Endothelial cell of umbilical vein (primary cell): ENCODE results near the gene PLEKHG4B. TPM values are rescaled to one million over a fixed set of nuclear protein-coding genes. Genes with fewer than 3 reads are reported as not detected.

Source experiments
- BruUV-seq: library from RNA; stranded (reverse); fragments of 400-500 nt; replicated peaks from 2 replicates; lab custom pipeline; 2021; lab: Mats Ljungman, UMichigan
- CTCF ChIA-PET: fragments of 300-600, 350-600 bp; sonication (Branson Sonifier 250); formaldehyde crosslinking; loops from one replicate; lab custom pipeline; 2021; ENCODE audit warnings: antibody characterized with exemption, inconsistent platforms; lab: Charles Lee
- POLR2A ChIA-PET: fragments of 300-600, 350-600 bp; sonication (Branson Sonifier 250); formaldehyde crosslinking; loops from one replicate; lab custom pipeline; 2021; ENCODE audit warnings: antibody characterized with exemption, inconsistent platforms; lab: Charles Lee
- DNase-seq: peaks from one replicate; pipeline ENCODE4 v3.0.0-alpha.2; 2011; ENCODE audit warnings: low read depth, low spot score
- FAIRE-seq: peaks from 2 replicates; lab custom pipeline; 2011; peaks lifted over from hg19 to GRCh38; lab: Jason Lieb, UNC
- H2AFZ ChIP-seq: 2 replicates; pipeline ENCODE4 v1.6.0; 2012; ENCODE audit warnings: low read depth, low read length, control low read depth, inconsistent platforms
- H3K27ac ChIP-seq: 2 replicates; pipeline ENCODE4 v1.5.1; 2011; ENCODE audit warnings: low read depth, mild to moderate bottlenecking, control low read depth, low read length, moderate library complexity; ENCODE audit not compliant: insufficient read depth
- H3K27me3 ChIP-seq, 2 experiments: 2 replicates each; pipeline versions ENCODE4 v1.6.0 to v1.6.1; 2011; ENCODE audit warnings: low read length in 2 of 2, mixed read lengths in 1 of 2; ENCODE audit not compliant: control insufficient read depth in 2 of 2, insufficient read depth in 2 of 2
- H3K36me3 ChIP-seq, 2 experiments: 2 replicates in 1 of 2; 3 replicates in 1 of 2; pipeline ENCODE4 v1.5.1; 2011; ENCODE audit warnings: low read length in 2 of 2, mild to moderate bottlenecking in 1 of 2, moderate library complexity in 1 of 2; ENCODE audit not compliant: control insufficient read depth in 2 of 2, insufficient read depth in 2 of 2; ENCODE audit errors: extremely low read depth in 1 of 2
- H3K4me1 ChIP-seq: 3 replicates; pipeline ENCODE4 v1.5.1; 2011; ENCODE audit warnings: mild to moderate bottlenecking, low read length; ENCODE audit not compliant: control insufficient read depth, insufficient read depth; ENCODE audit errors: extremely low read depth
- H3K4me2 ChIP-seq: 2 replicates; pipeline ENCODE4 v1.6.1; 2011; ENCODE audit warnings: low read length, control low read depth, mixed read lengths; ENCODE audit not compliant: insufficient read depth
- H3K4me3 ChIP-seq, 3 experiments: fragments of 200-600 bp in 1 of 3; sonication (generic), shearing (Covaris generic) in 1 of 3; replicated peaks in 1 of 3; 2 replicates each; pipeline ENCODE4 v1.5.1; 2011 to 2016; ENCODE audit warnings: control low read depth in 3 of 3, low read length in 3 of 3, mild to moderate bottlenecking in 2 of 3, inconsistent platforms in 1 of 3, low read depth in 1 of 3, moderate library complexity in 1 of 3; ENCODE audit not compliant: insufficient read depth in 1 of 3
- H3K79me2 ChIP-seq: 2 replicates; pipeline ENCODE4 v1.6.0; 2012; ENCODE audit warnings: low read length, inconsistent platforms; ENCODE audit not compliant: control insufficient read depth, insufficient read depth
- H3K9ac ChIP-seq: replicated peaks from 2 replicates; pipeline ENCODE3; 2011; ENCODE audit warnings: low read length, control low read depth; ENCODE audit not compliant: insufficient read depth; ENCODE audit errors: extremely low read depth
- H3K9me1 ChIP-seq: replicated peaks from 3 replicates; pipeline ENCODE4 v1.6.0; 2011; ENCODE audit warnings: mild to moderate bottlenecking, low read length; ENCODE audit not compliant: control insufficient read depth, insufficient read depth; ENCODE audit errors: extremely low read depth
- H3K9me3 ChIP-seq: replicated peaks from 2 replicates; pipeline ENCODE4 v1.5.1; 2012; ENCODE audit warnings: low read length, inconsistent platforms; ENCODE audit not compliant: control insufficient read depth, insufficient read depth
- H4K20me1 ChIP-seq: replicated peaks from 2 replicates; pipeline ENCODE3; 2011; ENCODE audit warnings: mild to moderate bottlenecking, low read length; ENCODE audit not compliant: control insufficient read depth, insufficient read depth; ENCODE audit errors: extremely low read depth
- EZH2 ChIP-seq: IDR thresholded peaks from 2 replicates; pipeline ENCODE4 v1.6.1; 2012; ENCODE audit warnings: borderline replicate concordance, low read depth, mild to moderate bottlenecking, moderate library complexity, low read length, inconsistent platforms; ENCODE audit not compliant: severe bottlenecking
- FOS ChIP-seq: IDR thresholded peaks from 2 replicates; pipeline ENCODE4 v1.6.1; 2011; ENCODE audit warnings: mild to moderate bottlenecking, low read length, moderate library complexity, borderline replicate concordance; ENCODE audit not compliant: insufficient read depth
- GATA2 ChIP-seq: IDR thresholded peaks from 2 replicates; pipeline ENCODE4 v1.7.0; 2011; ENCODE audit warnings: low read depth, mild to moderate bottlenecking, moderate library complexity, mixed read lengths, low read length; ENCODE audit not compliant: insufficient read length, insufficient read depth
- JUN ChIP-seq: IDR thresholded peaks from 2 replicates; pipeline ENCODE4 v1.6.1; 2011; ENCODE audit warnings: borderline replicate concordance, low read depth; ENCODE audit not compliant: insufficient read length, insufficient read depth
- MYC ChIP-seq: IDR thresholded peaks from one replicate; pipeline ENCODE4 v1.6.1; 2011; ENCODE audit warnings: mild to moderate bottlenecking, low read depth, low read length
- POLR2A ChIP-seq: IDR thresholded peaks from 2 replicates; pipeline ENCODE4 v1.6.1; 2012; ENCODE audit warnings: low read depth, mild to moderate bottlenecking, control low read depth, low read length
- POLR2AphosphoS5 ChIP-seq: IDR thresholded peaks from 2 replicates; pipeline ENCODE4 v1.6.1; 2012; ENCODE audit warnings: low read depth, mild to moderate bottlenecking, control low read depth, low read length, moderate library complexity; ENCODE audit not compliant: insufficient read depth
- dilution Hi-C: fragments of 300-500 bp; cut with MboI; formaldehyde crosslinking; loops from one replicate; pipeline ENCODE4 v1.15.0; 2019; ENCODE audit warnings: low sequenced_read_pairs; ENCODE audit not compliant: extremely low pct_ligation_motif_present
- intact Hi-C: fragments of 100-400 bp; cut with micrococcal nuclease; formaldehyde crosslinking; loops from one replicate; pipeline ENCODE4 v1.10.0; 2022
- polyA plus RNA-seq, 4 experiments: library from polyadenylated mRNA; depleted of rRNA in 3 of 4; stranded (reverse) in 3 of 4; unstranded in 1 of 4; fragments of >200 nt; gene quantifications; 2 replicates each; pipeline versions ENCODE4 v1.2.1 to v1.2.3, GENCODE V29; 2011 to 2012; ENCODE audit warnings: missing spikeins in 1 of 4
- total RNA-seq: library from RNA; stranded (reverse); gene quantifications from 2 replicates; pipeline ENCODE4 v1.2.3, GENCODE V29; 2021
- TF ChIP-seq, protein P1 (sequence below), 2 donors: IDR thresholded peaks; 1 replicate in 1 of 2; 2 replicates in 1 of 2; pipeline ENCODE4 v1.5.1; 2011; ENCODE audit warnings: low read length in 2 of 2, mild to moderate bottlenecking in 2 of 2, moderate library complexity in 2 of 2, control low read depth in 1 of 2, inconsistent platforms in 1 of 2, low read depth in 1 of 2; ENCODE audit not compliant: insufficient read depth in 1 of 2; ENCODE audit errors: extremely low read depth in 1 of 2
- TF ChIP-seq, protein P2 (sequence below): IDR thresholded peaks from 2 replicates; pipeline ENCODE4 v1.6.1; 2011; ENCODE audit not compliant: insufficient read depth, insufficient read length

The PLEKHG4B gene
- total and polyA plus RNA-seq, 2 donors (not counting 3 experiments of a cell fraction or from before 2014, with no cell fraction given): not detected

DNA sequence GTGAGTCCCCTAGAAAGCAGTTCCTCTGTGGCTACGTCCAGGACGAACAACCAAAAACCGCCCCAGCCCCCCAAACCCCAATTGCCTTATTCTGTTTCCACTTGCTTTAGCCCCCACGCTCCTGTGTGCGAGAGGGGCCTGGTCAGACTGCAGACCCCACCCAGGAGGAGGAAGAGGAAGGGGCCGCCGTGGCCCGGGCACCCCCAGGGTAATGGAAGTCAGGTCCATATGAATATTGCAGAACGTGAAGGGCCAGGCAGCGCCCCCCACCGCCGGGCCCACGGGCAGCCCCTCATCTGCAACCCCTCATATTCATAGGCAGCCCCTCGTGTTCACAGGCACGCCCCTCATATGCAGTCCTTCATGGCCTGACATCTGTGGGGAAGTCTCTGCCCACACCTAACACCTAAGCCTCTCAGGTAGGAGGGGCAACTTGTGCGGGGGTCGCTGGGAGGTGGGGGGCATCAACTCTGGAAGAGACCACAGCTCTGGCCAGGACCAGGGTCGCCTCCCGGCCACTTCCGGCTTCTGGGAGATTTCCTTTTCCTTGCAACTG, 37.7 kb upstream of the PLEKHG4B start:
- no TSS peak for BruUV-seq
- H3K27ac ChIP-seq: no peak overlapping the region
- CTCF ChIA-PET: no interaction called here
- intact Hi-C loops: no loop called here
- peaks cover 2 to 11% of the 10 kb centered on the region in 2 experiments for H3K27me3 ChIP-seq
- H3K9me1 ChIP-seq: no peaks in the 10 kb centered on the region
- peak overlapping the region; percentile 8 for H3K4me2 ChIP-seq
- no peaks in the 10 kb centered on the region for H3K4me1 ChIP-seq
- H3K4me3 ChIP-seq: no peak overlapping the region
- no peaks in the 10 kb centered on the region for H3K79me2 ChIP-seq
- POLR2A ChIA-PET: no interaction called here
- no peak for TF ChIP-seq EZH2
- TF ChIP-seq FOS: no peak
- dilution Hi-C loops: no loop called here
- H4K20me1 ChIP-seq: no peaks in the 10 kb centered on the region
- H3K9me3 ChIP-seq: no peaks in the 10 kb centered on the region
- H3K9ac ChIP-seq: no peak overlapping the region
- H3K36me3 ChIP-seq: no peaks in the 10 kb centered on the region
- H2AFZ ChIP-seq: no peak overlapping the region
- DNase-seq: no peak
- no peak for FAIRE-seq

DNA sequence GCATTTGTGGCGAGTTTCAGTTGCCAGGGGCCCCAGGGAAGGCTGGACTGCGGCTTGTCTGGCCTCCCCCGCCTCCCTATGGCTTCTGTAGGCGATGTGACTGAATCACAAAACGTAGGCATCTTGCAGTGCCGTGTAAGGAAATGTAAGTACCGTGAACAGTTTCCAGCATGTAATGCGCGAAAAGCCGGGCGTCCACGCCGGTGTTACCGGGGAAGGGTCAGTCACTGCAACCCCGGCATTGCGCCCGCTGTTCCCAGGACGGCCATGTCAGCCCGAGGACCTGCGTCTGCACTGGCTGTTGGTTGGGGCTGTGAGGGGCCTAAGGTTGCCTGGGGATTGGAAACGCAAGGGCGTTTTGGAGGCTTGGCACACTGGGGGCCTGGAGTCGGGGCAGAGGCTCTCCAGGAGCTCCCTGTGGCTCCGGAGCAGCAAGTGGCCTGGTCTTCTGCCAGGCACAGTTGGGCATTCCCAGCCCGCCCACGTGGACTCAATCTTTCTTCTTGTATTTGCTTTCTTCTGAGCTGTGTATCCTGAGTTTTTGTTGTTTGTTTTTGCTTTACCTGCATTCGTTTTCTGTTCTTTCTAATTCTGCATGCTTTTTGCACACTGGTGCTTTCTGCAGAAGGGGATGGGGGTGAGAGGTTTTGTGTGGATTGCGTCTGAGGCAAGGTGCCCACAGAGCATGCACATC, 36.9 kb upstream of the PLEKHG4B start:
- Histone ChIP-seq H3K4me1 (no peaks in the 10 kb centered on the region), H3K27me3 (peaks cover 2 to 11% of the 10 kb centered on the region in 2 experiments), H3K79me2 (no peaks in the 10 kb centered on the region), H2AFZ (no peak overlapping the region), H3K27ac (no peak overlapping the region), H3K36me3 (no peaks in the 10 kb centered on the region), H3K4me3 (no peak overlapping the region), H4K20me1 (no peaks in the 10 kb centered on the region), H3K9ac (no peak overlapping the region), H3K9me1 (no peaks in the 10 kb centered on the region), H3K4me2 (no peak overlapping the region), H3K9me3 (no peaks in the 10 kb centered on the region)
- dilution Hi-C loops: no loop called here
- FAIRE-seq: no peak
- CTCF ChIA-PET: no interaction called here
- intact Hi-C loops: no loop called here
- no peak for DNase-seq
- POLR2A ChIA-PET: no interaction called here
- BruUV-seq: no TSS peak
- TF ChIP-seq, protein P1, sequence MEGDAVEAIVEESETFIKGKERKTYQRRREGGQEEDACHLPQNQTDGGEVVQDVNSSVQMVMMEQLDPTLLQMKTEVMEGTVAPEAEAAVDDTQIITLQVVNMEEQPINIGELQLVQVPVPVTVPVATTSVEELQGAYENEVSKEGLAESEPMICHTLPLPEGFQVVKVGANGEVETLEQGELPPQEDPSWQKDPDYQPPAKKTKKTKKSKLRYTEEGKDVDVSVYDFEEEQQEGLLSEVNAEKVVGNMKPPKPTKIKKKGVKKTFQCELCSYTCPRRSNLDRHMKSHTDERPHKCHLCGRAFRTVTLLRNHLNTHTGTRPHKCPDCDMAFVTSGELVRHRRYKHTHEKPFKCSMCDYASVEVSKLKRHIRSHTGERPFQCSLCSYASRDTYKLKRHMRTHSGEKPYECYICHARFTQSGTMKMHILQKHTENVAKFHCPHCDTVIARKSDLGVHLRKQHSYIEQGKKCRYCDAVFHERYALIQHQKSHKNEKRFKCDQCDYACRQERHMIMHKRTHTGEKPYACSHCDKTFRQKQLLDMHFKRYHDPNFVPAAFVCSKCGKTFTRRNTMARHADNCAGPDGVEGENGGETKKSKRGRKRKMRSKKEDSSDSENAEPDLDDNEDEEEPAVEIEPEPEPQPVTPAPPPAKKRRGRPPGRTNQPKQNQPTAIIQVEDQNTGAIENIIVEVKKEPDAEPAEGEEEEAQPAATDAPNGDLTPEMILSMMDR (IDR thresholded peaks at IDR 0.05; ENCODE audit: extremely low read depth in 1 of 2, insufficient read depth in 1 of 2, low read depth in 1 of 2, low read length in 2 of 2): no peak
- no peak for TF ChIP-seq POLR2AphosphoS5
- TF ChIP-seq MYC: no peak
- TF ChIP-seq, protein P2, sequence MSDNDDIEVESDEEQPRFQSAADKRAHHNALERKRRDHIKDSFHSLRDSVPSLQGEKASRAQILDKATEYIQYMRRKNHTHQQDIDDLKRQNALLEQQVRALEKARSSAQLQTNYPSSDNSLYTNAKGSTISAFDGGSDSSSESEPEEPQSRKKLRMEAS: no peak
- no peak for TF ChIP-seq JUN
- no peak for TF ChIP-seq GATA2
- TF ChIP-seq EZH2: no peak
- TF ChIP-seq FOS: no peak
- TF ChIP-seq POLR2A: no peak
